GM23248 (cell line): ENCODE data around the gene REV3L.

ENCODE experiments used
- EZH2 ChIP-seq: fragments of 200-600 bp; sonication (generic); IDR thresholded peaks from 2 replicates; pipeline ENCODE4 v1.6.1; 2018; ENCODE audit warnings: antibody characterized with exemption, mild to moderate bottlenecking; ENCODE audit not compliant: insufficient read depth, poor library complexity, severe bottlenecking
- EZH2phosphoT487 ChIP-seq: fragments of 200-600 bp; sonication (generic); IDR thresholded peaks from 2 replicates; pipeline ENCODE4 v1.6.1; 2018; ENCODE audit warnings: antibody characterized with exemption, moderate library complexity, mild to moderate bottlenecking, low read depth; ENCODE audit not compliant: insufficient read depth

- TF ChIP-seq EZH2 (no peak), EZH2phosphoT487 (no peak)
Observed at GRCh38 chr6:111361648-111362047, 121.4 kb downstream of the REV3L start.
